ENCODE measurements around the gene HMCN1. TPM values are rescaled to one million over a fixed set of nuclear protein-coding genes. Genes with fewer than 3 reads are reported as not detected.

Gene HMCN1
- total RNA-seq, 1 donor from 2014 or later = 0.25 TPM

GRCh38 chr1:185896863-185897262 is 162.7 kb downstream of the HMCN1 start:
- intact Hi-C loops (cut with micrococcal nuclease) = no loop called here

- intact Hi-C loops (cut with micrococcal nuclease) = no loop called here
Observed at GRCh38 chr1:185906186-185906585, 172.0 kb downstream of the HMCN1 start.

- intact Hi-C loops (cut with micrococcal nuclease) = no loop called here
Observed at GRCh38 chr1:185907246-185907645, 173.1 kb downstream of the HMCN1 start.

GRCh38 chr1:185911978-185912377 is 177.8 kb downstream of the HMCN1 start:
- intact Hi-C loops (cut with micrococcal nuclease) = no loop called here

- intact Hi-C loops (cut with micrococcal nuclease) = no loop called here
Observed at GRCh38 chr1:185912504-185912903, 178.3 kb downstream of the HMCN1 start.

GRCh38 chr1:185914089-185914488 is 179.9 kb downstream of the HMCN1 start:
- intact Hi-C loops (cut with micrococcal nuclease) = no loop called here

GRCh38 chr1:185916861-185917260 is 182.7 kb downstream of the HMCN1 start:
- intact Hi-C loops (cut with micrococcal nuclease) = no loop called here

GRCh38 chr1:185917646-185918045 is 183.5 kb downstream of the HMCN1 start:
- intact Hi-C loops (cut with micrococcal nuclease) = no loop called here

- intact Hi-C loops (cut with micrococcal nuclease) = no loop called here
Observed at GRCh38 chr1:185920602-185921001, 186.4 kb downstream of the HMCN1 start.

GRCh38 chr1:185921636-185922035 is 187.4 kb downstream of the HMCN1 start:
- intact Hi-C loops (cut with micrococcal nuclease) = no loop called here

- intact Hi-C loops (cut with micrococcal nuclease) = no loop called here
Observed at GRCh38 chr1:185926588-185926987, 192.4 kb downstream of the HMCN1 start.

- intact Hi-C loops (cut with micrococcal nuclease) = no loop called here
Observed at GRCh38 chr1:185929776-185930175, 195.6 kb downstream of the HMCN1 start.

- intact Hi-C loops (cut with micrococcal nuclease) = no loop called here
Observed at GRCh38 chr1:185931438-185931837, 197.2 kb downstream of the HMCN1 start.

GRCh38 chr1:185933580-185933979 is 199.4 kb downstream of the HMCN1 start:
- intact Hi-C loops (cut with micrococcal nuclease) = no loop called here

GRCh38 chr1:185934476-185935189 is 200.4 kb downstream of the HMCN1 start:
- intact Hi-C loops (cut with micrococcal nuclease) = no loop called here

GRCh38 chr1:185935360-185935759 is 201.2 kb downstream of the HMCN1 start:
- intact Hi-C loops (cut with micrococcal nuclease) = no loop called here

- intact Hi-C loops (cut with micrococcal nuclease) = no loop called here
Observed at GRCh38 chr1:185936641-185937040, 202.4 kb downstream of the HMCN1 start.

GRCh38 chr1:185938396-185938795 is 204.2 kb downstream of the HMCN1 start:
- intact Hi-C loops (cut with micrococcal nuclease) = no loop called here

GRCh38 chr1:185939142-185939541 is 205.0 kb downstream of the HMCN1 start:
- intact Hi-C loops (cut with micrococcal nuclease) = no loop called here

- intact Hi-C loops (cut with micrococcal nuclease) = no loop called here
Observed at GRCh38 chr1:185942961-185943360, 208.8 kb downstream of the HMCN1 start.

GRCh38 chr1:185956881-185957280 is 222.7 kb downstream of the HMCN1 start:
- intact Hi-C loops (cut with micrococcal nuclease) = no loop called here

- intact Hi-C loops (cut with micrococcal nuclease) = no loop called here
Observed at GRCh38 chr1:185957441-185958363, 223.5 kb downstream of the HMCN1 start.
